Measurements from ENCODE around the gene SMAD2. TPM values are rescaled to one million over a fixed set of nuclear protein-coding genes. Genes with fewer than 3 reads are reported as not detected.
A peak's percentile ranks its signal among the peaks of the same experiment; 100 is the strongest.

The SMAD2 gene
- total and polyA plus RNA-seq, 9 of the 15 experiments (the other 6 are each of a cell fraction or from before 2014, with no cell fraction given) = 9.2 to 49.6 (median 33.7) TPM

DNA sequence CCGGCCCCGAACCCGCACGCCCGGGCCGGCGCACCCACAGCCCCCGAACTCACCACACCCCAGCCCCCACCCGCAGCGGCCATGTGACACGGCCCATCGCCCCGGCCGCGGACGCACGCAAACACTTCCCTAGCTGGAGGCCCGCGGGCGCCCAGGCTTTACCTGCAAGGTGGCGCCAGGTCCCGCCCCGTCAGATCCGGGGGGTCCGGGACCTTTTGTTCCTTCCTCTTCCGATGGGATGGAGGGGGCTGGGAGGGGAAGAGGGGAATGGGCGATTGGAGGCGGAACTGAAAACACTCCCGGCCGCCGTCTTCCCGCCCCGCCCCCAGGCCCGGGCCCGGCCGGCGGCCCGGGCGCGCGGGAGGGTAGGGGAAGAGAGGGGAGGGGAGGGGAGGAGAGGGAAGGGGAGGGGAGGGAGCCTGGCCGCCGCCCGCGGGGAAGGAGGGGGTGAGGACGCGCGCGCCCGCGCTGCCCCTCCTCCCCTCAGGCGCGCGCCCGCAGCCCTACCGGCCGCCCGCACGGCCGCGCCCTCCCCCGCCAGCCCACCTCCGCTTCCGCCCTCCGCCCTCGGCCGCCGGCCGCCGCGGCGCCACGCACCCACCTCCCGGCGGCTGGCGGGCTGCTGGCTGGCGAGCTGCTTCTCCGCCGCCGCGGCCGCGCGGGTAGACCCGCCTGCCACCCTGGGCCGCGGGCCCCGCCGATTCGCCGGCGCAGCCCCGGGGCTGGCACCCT, at the start of gene SMAD2 (continued):
- TF ChIP-seq GABPA (tag; conservative IDR thresholded peaks at IDR 0.05; ENCODE audit: low read depth) (peak; percentile 55), KAT7 (CRISPR knock-in tag; IDR thresholded peaks at IDR 0.05; ENCODE audit: borderline replicate concordance) (0 out of 2 replicates have a peak, but pooled peaks have one; percentile 3), ZNF23 (CRISPR knock-in tag; IDR thresholded peaks at IDR 0.05) (no peak), HDAC1 (IDR thresholded peaks at IDR 0.05) (peak in 1 of 2 experiments; percentile 77; a peak in 2 of 4 replicates), HNRNPH1 (optimal IDR thresholded peaks at IDR 0.05; ENCODE audit: low read depth, low read length) (no peak), CHD4 (IDR thresholded peaks at IDR 0.05; ENCODE audit: insufficient read depth, insufficient replicate concordance, low read depth, low read length, poor library complexity, severe bottlenecking) (no peak), PHF8 (IDR thresholded peaks at IDR 0.05; ENCODE audit: borderline replicate concordance, low read length) (0 out of 2 replicates have a peak, but pooled peaks have one; percentile 35)
- TF ChIP-seq, protein P1, sequence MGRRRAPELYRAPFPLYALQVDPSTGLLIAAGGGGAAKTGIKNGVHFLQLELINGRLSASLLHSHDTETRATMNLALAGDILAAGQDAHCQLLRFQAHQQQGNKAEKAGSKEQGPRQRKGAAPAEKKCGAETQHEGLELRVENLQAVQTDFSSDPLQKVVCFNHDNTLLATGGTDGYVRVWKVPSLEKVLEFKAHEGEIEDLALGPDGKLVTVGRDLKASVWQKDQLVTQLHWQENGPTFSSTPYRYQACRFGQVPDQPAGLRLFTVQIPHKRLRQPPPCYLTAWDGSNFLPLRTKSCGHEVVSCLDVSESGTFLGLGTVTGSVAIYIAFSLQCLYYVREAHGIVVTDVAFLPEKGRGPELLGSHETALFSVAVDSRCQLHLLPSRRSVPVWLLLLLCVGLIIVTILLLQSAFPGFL (CRISPR knock-in tag; IDR thresholded peaks at IDR 0.05) = no peak
- TF ChIP-seq, protein P2, sequence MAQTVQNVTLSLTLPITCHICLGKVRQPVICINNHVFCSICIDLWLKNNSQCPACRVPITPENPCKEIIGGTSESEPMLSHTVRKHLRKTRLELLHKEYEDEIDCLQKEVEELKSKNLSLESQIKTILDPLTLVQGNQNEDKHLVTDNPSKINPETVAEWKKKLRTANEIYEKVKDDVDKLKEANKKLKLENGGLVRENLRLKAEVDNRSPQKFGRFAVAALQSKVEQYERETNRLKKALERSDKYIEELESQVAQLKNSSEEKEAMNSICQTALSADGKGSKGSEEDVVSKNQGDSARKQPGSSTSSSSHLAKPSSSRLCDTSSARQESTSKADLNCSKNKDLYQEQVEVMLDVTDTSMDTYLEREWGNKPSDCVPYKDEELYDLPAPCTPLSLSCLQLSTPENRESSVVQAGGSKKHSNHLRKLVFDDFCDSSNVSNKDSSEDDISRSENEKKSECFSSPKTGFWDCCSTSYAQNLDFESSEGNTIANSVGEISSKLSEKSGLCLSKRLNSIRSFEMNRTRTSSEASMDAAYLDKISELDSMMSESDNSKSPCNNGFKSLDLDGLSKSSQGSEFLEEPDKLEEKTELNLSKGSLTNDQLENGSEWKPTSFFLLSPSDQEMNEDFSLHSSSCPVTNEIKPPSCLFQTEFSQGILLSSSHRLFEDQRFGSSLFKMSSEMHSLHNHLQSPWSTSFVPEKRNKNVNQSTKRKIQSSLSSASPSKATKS (CRISPR knock-in tag; IDR thresholded peaks at IDR 0.05) = no peak
- TF ChIP-seq, protein P3, sequence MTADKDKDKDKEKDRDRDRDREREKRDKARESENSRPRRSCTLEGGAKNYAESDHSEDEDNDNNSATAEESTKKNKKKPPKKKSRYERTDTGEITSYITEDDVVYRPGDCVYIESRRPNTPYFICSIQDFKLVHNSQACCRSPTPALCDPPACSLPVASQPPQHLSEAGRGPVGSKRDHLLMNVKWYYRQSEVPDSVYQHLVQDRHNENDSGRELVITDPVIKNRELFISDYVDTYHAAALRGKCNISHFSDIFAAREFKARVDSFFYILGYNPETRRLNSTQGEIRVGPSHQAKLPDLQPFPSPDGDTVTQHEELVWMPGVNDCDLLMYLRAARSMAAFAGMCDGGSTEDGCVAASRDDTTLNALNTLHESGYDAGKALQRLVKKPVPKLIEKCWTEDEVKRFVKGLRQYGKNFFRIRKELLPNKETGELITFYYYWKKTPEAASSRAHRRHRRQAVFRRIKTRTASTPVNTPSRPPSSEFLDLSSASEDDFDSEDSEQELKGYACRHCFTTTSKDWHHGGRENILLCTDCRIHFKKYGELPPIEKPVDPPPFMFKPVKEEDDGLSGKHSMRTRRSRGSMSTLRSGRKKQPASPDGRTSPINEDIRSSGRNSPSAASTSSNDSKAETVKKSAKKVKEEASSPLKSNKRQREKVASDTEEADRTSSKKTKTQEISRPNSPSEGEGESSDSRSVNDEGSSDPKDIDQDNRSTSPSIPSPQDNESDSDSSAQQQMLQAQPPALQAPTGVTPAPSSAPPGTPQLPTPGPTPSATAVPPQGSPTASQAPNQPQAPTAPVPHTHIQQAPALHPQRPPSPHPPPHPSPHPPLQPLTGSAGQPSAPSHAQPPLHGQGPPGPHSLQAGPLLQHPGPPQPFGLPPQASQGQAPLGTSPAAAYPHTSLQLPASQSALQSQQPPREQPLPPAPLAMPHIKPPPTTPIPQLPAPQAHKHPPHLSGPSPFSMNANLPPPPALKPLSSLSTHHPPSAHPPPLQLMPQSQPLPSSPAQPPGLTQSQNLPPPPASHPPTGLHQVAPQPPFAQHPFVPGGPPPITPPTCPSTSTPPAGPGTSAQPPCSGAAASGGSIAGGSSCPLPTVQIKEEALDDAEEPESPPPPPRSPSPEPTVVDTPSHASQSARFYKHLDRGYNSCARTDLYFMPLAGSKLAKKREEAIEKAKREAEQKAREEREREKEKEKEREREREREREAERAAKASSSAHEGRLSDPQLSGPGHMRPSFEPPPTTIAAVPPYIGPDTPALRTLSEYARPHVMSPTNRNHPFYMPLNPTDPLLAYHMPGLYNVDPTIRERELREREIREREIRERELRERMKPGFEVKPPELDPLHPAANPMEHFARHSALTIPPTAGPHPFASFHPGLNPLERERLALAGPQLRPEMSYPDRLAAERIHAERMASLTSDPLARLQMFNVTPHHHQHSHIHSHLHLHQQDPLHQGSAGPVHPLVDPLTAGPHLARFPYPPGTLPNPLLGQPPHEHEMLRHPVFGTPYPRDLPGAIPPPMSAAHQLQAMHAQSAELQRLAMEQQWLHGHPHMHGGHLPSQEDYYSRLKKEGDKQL (CRISPR knock-in tag; IDR thresholded peaks at IDR 0.05; ENCODE audit: borderline replicate concordance) = no peak
- TF ChIP-seq, protein P4, sequence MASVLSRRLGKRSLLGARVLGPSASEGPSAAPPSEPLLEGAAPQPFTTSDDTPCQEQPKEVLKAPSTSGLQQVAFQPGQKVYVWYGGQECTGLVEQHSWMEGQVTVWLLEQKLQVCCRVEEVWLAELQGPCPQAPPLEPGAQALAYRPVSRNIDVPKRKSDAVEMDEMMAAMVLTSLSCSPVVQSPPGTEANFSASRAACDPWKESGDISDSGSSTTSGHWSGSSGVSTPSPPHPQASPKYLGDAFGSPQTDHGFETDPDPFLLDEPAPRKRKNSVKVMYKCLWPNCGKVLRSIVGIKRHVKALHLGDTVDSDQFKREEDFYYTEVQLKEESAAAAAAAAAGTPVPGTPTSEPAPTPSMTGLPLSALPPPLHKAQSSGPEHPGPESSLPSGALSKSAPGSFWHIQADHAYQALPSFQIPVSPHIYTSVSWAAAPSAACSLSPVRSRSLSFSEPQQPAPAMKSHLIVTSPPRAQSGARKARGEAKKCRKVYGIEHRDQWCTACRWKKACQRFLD (CRISPR knock-in tag; IDR thresholded peaks at IDR 0.05) = no peak; the same call in 1 of the 2 replicates
- TF ChIP-seq, protein P5, sequence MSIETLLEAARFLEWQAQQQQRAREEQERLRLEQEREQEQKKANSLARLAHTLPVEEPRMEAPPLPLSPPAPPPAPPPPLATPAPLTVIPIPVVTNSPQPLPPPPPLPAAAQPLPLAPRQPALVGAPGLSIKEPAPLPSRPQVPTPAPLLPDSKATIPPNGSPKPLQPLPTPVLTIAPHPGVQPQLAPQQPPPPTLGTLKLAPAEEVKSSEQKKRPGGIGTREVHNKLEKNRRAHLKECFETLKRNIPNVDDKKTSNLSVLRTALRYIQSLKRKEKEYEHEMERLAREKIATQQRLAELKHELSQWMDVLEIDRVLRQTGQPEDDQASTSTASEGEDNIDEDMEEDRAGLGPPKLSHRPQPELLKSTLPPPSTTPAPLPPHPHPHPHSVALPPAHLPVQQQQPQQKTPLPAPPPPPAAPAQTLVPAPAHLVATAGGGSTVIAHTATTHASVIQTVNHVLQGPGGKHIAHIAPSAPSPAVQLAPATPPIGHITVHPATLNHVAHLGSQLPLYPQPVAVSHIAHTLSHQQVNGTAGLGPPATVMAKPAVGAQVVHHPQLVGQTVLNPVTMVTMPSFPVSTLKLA (conservative IDR thresholded peaks at IDR 0.05) = peak; percentile 74 to 90
